Measurements from ENCODE around the gene ATP9B. TPM values are rescaled to one million over a fixed set of nuclear protein-coding genes. Genes with fewer than 3 reads are reported as not detected.

Gene ATP9B
- total RNA-seq, 3 donors from 2014 or later (not counting 1 experiment from before 2014, with no cell fraction given): 66.0 to 78.9 (median 68.0) TPM

GRCh38 chr18:79026491-79026890 lies 42.7 kb upstream of the ATP9B start:
- Mint-ChIP-seq H3K9me3 (peaks cover 2 to 4% of the 10 kb centered on the region in 2 donors), H3K36me3 (no peaks in the 10 kb centered on the region), H3K27ac (no peak overlapping the region), H3K27me3 (ENCODE audit: low read depth in 2 of 2) (peaks cover 5 to 14% of the 10 kb centered on the region in 2 donors), H3K4me1 (no peaks in the 10 kb centered on the region), H3K4me3 (no peak overlapping the region)
- no peak for DNase-seq
- ATAC-seq: no peak
- Histone ChIP-seq H3K27me3 (ENCODE audit: control insufficient read depth, insufficient read depth, low read length) (no peaks in the 10 kb centered on the region), H3K4me3 (ENCODE audit: low read length) (no peak overlapping the region), H3K9me3 (ENCODE audit: control insufficient read depth, insufficient read depth, low read length) (no peaks in the 10 kb centered on the region), H3K27ac (ENCODE audit: low read length) (no peak overlapping the region), H3K36me3 (ENCODE audit: control insufficient read depth, insufficient read depth, low read length) (no peaks in the 10 kb centered on the region), H3K4me1 (ENCODE audit: control insufficient read depth, insufficient read depth, low read length) (no peaks in the 10 kb centered on the region)
- WGBS (ENCODE audit: insufficient coverage): 43% methylated on average over 5 of the region's 5 CpGs
- no peak for TF ChIP-seq CTCF (IDR thresholded peaks at IDR 0.05)
- intact Hi-C loops (cut with micrococcal nuclease): no loop called here

- no peak overlapping the region for H3K4me3 Mint-ChIP-seq
- Histone ChIP-seq H3K27ac (ENCODE audit: low read length) (no peak overlapping the region), H3K9me3 (ENCODE audit: control insufficient read depth, insufficient read depth, low read length) (no peaks in the 10 kb centered on the region), H3K4me1 (ENCODE audit: control insufficient read depth, insufficient read depth, low read length) (no peaks in the 10 kb centered on the region), H3K36me3 (ENCODE audit: control insufficient read depth, insufficient read depth, low read length) (no peaks in the 10 kb centered on the region), H3K27me3 (ENCODE audit: control insufficient read depth, insufficient read depth, low read length) (no peaks in the 10 kb centered on the region), H3K4me3 (ENCODE audit: low read length) (no peak overlapping the region)
- WGBS (ENCODE audit: insufficient coverage): 90% methylated on average over 8 of the region's 9 CpGs
- ATAC-seq (no peak), DNase-seq (no peak)
- H3K9me3 Mint-ChIP-seq: peaks cover 2 to 4% of the 10 kb centered on the region in 2 donors
- H3K4me1 Mint-ChIP-seq: no peaks in the 10 kb centered on the region
- H3K27me3 Mint-ChIP-seq (ENCODE audit: low read depth in 2 of 2): peaks cover 5 to 14% of the 10 kb centered on the region in 2 donors
- TF ChIP-seq CTCF (IDR thresholded peaks at IDR 0.05): no peak
- H3K27ac Mint-ChIP-seq: no peak overlapping the region
- no peaks in the 10 kb centered on the region for H3K36me3 Mint-ChIP-seq
- intact Hi-C loops (cut with micrococcal nuclease): no loop called here
Observed at GRCh38 chr18:79030680-79031079, 38.5 kb upstream of the ATP9B start.

- DNase-seq: no peak
- no peak overlapping the region for H3K27ac ChIP-seq (ENCODE audit: low read length)
- H3K27me3 ChIP-seq (ENCODE audit: control insufficient read depth, insufficient read depth, low read length): no peaks in the 10 kb centered on the region
- Mint-ChIP-seq H3K27ac (no peak overlapping the region), H3K27me3 (ENCODE audit: low read depth in 2 of 2) (peaks cover 8 to 11% of the 10 kb centered on the region in 2 donors), H3K36me3 (no peaks in the 10 kb centered on the region), H3K9me3 (no peaks in the 10 kb centered on the region), H3K4me1 (no peaks in the 10 kb centered on the region), H3K4me3 (no peak overlapping the region)
- H3K4me1 ChIP-seq (ENCODE audit: control insufficient read depth, insufficient read depth, low read length): no peaks in the 10 kb centered on the region
- no peaks in the 10 kb centered on the region for H3K9me3 ChIP-seq (ENCODE audit: control insufficient read depth, insufficient read depth, low read length)
- no peak overlapping the region for H3K4me3 ChIP-seq (ENCODE audit: low read length)
- 81% methylated on average over 3 of the region's 5 CpGs for WGBS (ENCODE audit: insufficient coverage)
- ATAC-seq: no peak
- no peak for TF ChIP-seq CTCF (IDR thresholded peaks at IDR 0.05)
- no peaks in the 10 kb centered on the region for H3K36me3 ChIP-seq (ENCODE audit: control insufficient read depth, insufficient read depth, low read length)
- intact Hi-C loops (cut with micrococcal nuclease): no loop called here
Observed at GRCh38 chr18:79042276-79042675, 26.9 kb upstream of the ATP9B start.

GRCh38 chr18:79043288-79043687 lies 25.9 kb upstream of the ATP9B start:
- no peak for ATAC-seq
- H3K27me3 Mint-ChIP-seq (ENCODE audit: low read depth in 2 of 2): peaks cover 8 to 11% of the 10 kb centered on the region in 2 donors
- Histone ChIP-seq H3K27ac (ENCODE audit: low read length) (no peak overlapping the region), H3K9me3 (ENCODE audit: control insufficient read depth, insufficient read depth, low read length) (no peaks in the 10 kb centered on the region), H3K4me3 (ENCODE audit: low read length) (no peak overlapping the region), H3K36me3 (ENCODE audit: control insufficient read depth, insufficient read depth, low read length) (no peaks in the 10 kb centered on the region), H3K4me1 (ENCODE audit: control insufficient read depth, insufficient read depth, low read length) (no peaks in the 10 kb centered on the region), H3K27me3 (ENCODE audit: control insufficient read depth, insufficient read depth, low read length) (no peaks in the 10 kb centered on the region)
- no peaks in the 10 kb centered on the region for H3K4me1 Mint-ChIP-seq
- intact Hi-C loops (cut with micrococcal nuclease): no loop called here
- no peaks in the 10 kb centered on the region for H3K9me3 Mint-ChIP-seq
- no peak for DNase-seq
- no peak overlapping the region for H3K4me3 Mint-ChIP-seq
- no peak overlapping the region for H3K27ac Mint-ChIP-seq
- no peaks in the 10 kb centered on the region for H3K36me3 Mint-ChIP-seq
- WGBS (ENCODE audit: insufficient coverage): no CpG with 5 or more reads among the region's 5 CpGs
- no peak for TF ChIP-seq CTCF (IDR thresholded peaks at IDR 0.05)

Data from natural killer cell (primary cell).